ENCODE data around the gene NEB. TPM values are rescaled to one million over a fixed set of nuclear protein-coding genes. Genes with fewer than 3 reads are reported as not detected.

The NEB gene
- total RNA-seq, 1 donor from 2014 or later = under 0.01 TPM

DNA sequence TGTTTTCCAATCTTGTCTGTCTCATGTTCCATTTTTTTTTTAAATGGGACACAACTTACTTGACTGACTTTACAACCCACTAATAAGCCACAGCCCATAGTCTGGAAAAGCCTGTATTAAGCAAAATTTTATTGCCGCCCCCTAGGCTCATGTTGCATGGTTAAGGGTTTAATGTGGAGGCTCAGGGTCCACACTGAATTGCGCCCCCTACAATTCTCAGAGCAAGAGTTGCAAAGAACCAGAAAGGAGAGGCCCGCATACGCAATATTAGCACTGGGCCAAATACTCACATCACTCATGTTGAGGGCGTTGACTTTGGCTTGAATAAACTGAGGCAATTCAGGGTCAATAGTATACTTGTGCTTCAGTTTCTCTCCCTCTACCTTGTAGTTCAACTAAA lies 65.5 kb downstream of the NEB start:
- TF ChIP-seq, protein P1, sequence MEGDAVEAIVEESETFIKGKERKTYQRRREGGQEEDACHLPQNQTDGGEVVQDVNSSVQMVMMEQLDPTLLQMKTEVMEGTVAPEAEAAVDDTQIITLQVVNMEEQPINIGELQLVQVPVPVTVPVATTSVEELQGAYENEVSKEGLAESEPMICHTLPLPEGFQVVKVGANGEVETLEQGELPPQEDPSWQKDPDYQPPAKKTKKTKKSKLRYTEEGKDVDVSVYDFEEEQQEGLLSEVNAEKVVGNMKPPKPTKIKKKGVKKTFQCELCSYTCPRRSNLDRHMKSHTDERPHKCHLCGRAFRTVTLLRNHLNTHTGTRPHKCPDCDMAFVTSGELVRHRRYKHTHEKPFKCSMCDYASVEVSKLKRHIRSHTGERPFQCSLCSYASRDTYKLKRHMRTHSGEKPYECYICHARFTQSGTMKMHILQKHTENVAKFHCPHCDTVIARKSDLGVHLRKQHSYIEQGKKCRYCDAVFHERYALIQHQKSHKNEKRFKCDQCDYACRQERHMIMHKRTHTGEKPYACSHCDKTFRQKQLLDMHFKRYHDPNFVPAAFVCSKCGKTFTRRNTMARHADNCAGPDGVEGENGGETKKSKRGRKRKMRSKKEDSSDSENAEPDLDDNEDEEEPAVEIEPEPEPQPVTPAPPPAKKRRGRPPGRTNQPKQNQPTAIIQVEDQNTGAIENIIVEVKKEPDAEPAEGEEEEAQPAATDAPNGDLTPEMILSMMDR (conservative IDR thresholded peaks at IDR 0.05; ENCODE audit: low read depth, low read length) = no peak
- no peak overlapping the region for H3K4me3 ChIP-seq (ENCODE audit: low read depth, low read length)
- no peak for DNase-seq (ENCODE audit: low read depth)

DNA sequence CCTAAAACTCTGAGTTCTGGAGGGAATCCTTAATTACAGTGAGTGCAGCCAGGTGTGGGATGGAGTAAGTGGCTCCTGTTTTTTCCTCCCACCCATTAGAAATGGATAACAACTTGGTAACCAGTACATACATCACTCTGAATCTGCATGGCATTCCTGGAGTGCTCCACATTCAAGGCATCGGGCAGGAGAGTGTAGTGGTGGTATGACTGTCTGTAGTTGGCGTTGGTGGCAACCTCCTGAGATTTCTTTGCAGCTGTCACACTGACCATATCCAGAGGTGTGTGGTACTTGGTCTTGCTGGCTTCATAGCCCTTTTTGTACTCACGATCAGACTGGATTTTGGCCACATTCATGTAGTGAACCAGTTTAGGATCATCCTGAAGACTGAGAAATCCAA lies 68.3 kb downstream of the NEB start:
- TF ChIP-seq, protein P1 (conservative IDR thresholded peaks at IDR 0.05; ENCODE audit: low read depth, low read length) = no peak
- DNase-seq (ENCODE audit: low read depth) = no peak
- H3K4me3 ChIP-seq (ENCODE audit: low read depth, low read length) = no peak overlapping the region

DNA sequence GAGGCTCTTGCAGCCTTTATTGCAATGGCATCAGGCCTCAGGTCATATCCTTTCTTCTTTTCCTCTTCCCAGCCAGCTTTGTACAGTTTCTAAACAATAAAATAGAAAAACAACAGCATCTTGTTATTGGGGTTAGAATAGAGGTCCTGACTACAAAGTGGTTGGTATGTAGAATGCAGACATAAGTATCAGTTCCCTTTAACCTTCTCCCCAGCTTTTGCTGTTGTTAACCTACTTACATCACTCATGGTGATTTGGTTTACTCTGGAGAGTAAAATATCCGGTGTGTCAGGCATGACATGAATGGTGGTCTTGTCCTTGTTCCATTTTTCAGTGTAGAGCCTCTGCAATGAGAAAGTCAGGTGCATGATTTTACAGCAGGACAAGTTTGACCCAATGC lies 69.8 kb downstream of the NEB start:
- no peak for DNase-seq (ENCODE audit: low read depth)
- H3K4me3 ChIP-seq (ENCODE audit: low read depth, low read length) = no peak overlapping the region
- TF ChIP-seq, protein P1 (conservative IDR thresholded peaks at IDR 0.05; ENCODE audit: low read depth, low read length) = no peak

DNA sequence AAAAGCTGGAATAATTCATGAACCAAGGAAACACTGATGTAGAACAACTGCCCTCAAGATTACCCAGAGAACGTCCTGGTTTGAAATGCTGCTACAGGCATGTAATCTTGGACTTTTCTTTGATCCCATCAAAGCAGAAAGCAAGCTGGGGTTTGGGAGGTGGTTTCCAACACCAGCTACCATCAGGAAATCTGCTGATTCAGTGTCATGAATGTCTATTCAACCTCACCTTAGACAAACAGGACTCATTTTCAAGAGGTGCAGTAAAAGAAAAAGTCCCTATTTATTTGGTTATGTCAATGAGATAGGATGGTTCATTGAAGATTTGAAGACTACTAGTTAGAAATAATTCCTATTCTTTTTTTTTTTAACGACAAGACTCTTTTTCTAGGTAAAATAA lies 72.7 kb downstream of the NEB start:
- TF ChIP-seq, protein P1 (conservative IDR thresholded peaks at IDR 0.05; ENCODE audit: low read depth, low read length) = no peak
- H3K4me3 ChIP-seq (ENCODE audit: low read depth, low read length) = no peak overlapping the region
- DNase-seq (ENCODE audit: low read depth) = no peak

DNA sequence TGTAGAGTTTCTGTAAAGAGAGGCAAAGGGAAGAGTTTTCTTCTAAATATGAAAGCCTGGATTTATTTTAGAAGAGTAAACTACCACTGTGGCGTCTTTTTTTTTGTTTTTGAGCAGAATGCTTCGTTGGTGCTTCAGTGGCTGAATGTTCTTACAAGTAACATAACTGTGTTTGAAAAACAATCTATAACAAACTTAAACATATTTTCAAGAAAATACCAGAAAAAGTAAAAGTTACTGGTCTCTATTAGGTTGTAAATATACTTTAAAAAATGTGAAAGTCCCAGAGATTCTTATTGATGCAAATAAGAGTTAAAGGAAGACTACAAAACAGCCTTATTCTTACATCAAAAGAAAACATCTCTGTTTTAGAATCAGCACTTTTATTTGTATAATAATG lies 76.2 kb downstream of the NEB start:
- no peak for DNase-seq (ENCODE audit: low read depth)
- TF ChIP-seq, protein P1 (conservative IDR thresholded peaks at IDR 0.05; ENCODE audit: low read depth, low read length) = no peak
- H3K4me3 ChIP-seq (ENCODE audit: low read depth, low read length) = no peak overlapping the region

DNA sequence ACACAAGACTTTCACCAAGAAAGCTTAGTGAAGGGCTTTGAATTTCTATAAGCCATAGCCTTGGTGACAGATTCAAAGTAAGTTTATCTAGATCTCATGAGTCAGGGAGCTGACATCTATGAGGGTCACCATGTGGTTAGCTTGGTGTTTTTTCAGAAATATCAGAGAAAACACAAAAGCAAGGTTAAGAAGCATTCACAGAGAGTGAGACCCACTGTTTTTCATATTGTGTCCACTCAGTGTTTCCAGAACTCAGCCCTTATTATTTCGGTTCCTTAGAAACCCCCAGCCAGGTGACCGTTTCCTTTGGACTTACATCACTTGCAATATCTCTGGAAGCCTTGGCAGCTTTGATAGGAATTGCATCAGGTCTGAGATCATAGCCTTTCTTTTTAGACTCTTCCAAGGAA lies 76.6 kb downstream of the NEB start:
- TF ChIP-seq, protein P1 (conservative IDR thresholded peaks at IDR 0.05; ENCODE audit: low read depth, low read length) = no peak
- no peak for DNase-seq (ENCODE audit: low read depth)
- no peak overlapping the region for H3K4me3 ChIP-seq (ENCODE audit: low read depth, low read length)

DNA sequence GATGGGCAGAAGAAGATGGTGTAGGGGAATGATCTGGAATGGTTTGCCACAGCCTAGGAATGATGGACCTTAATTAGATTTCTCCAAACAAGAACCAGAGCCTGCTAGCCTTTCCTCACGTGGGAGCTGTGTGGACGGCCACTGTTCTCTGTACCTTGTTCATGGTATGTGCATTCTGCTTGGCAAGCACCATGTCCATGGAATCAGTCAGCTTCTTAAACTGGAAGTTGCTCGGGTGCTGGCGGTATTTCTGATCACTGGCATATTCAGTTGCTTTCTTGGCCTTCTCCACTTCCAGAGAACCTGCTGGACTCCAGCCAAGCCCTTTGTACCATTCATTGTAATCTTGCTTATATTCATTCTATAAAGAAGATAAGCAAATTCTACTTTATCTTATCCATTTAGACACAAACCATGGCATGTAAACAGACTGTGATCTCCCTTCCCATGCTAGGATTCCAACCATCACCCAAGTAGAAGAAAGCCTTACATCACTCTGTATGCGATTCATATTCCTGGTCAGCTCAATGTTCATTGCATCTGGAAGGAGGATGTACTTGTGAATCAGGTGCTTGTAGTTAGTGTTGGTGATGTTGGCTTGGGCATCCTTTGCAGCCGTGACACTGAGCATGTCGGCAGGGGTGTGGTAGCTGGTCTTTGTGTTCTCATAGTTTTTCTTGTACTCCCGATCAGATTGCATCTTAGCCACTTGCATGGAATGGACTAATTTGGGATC lies 78.4 kb downstream of the NEB start:
- TF ChIP-seq, protein P1 (conservative IDR thresholded peaks at IDR 0.05; ENCODE audit: low read depth, low read length) = no peak
- H3K4me3 ChIP-seq (ENCODE audit: low read depth, low read length) = no peak overlapping the region
- no peak for DNase-seq (ENCODE audit: low read depth)
